A673 (cell line): ENCODE data around the gene MST1. TPM values are rescaled to one million over a fixed set of nuclear protein-coding genes. Genes with fewer than 3 reads are reported as not detected.

Experiments used
- BruUV-seq: library from RNA; stranded (reverse); fragments of 400-500 nt; replicated peaks from 2 replicates; lab custom pipeline; 2021; lab: Mats Ljungman, UMichigan
- CTCF ChIA-PET: fragments of 300-600 bp; sonication (Branson Sonifier 250); formaldehyde crosslinking; loops from one replicate; lab custom pipeline; 2022; ENCODE audit warnings: antibody characterized with exemption; lab: Charles Lee
- POLR2A ChIA-PET: fragments of 300-600 bp; sonication (Branson Sonifier 250); formaldehyde crosslinking; loops from one replicate; lab custom pipeline; 2022; ENCODE audit warnings: antibody characterized with exemption; ENCODE audit not compliant: low non-redundant PET; lab: Charles Lee
- DNase-seq: peaks from one replicate; pipeline ENCODE4 v3.0.0-alpha.2; 2015; ENCODE audit warnings: low spot score
- H3K27ac ChIP-seq: fragments of 200-600 bp; sonication (generic); 2 replicates; pipeline ENCODE4 v1.5.1; 2016; ENCODE audit warnings: mixed run types, low read depth, mild to moderate bottlenecking, mixed read lengths, antibody characterized with exemption, low read length; ENCODE audit not compliant: poor library complexity, severe bottlenecking
- H3K27me3 ChIP-seq: fragments of 200-600 bp; sonication (generic); replicated peaks from 2 replicates; pipeline ENCODE4 v1.6.1; 2017; ENCODE audit warnings: mixed run types, low read depth, mild to moderate bottlenecking, mixed read lengths, antibody characterized with exemption, low read length; ENCODE audit not compliant: insufficient read depth, poor library complexity
- H3K36me3 ChIP-seq: fragments of 200-600 bp; sonication (generic); 2 replicates; pipeline ENCODE4 v1.6.1; 2016; ENCODE audit warnings: mixed run types, mild to moderate bottlenecking, mixed read lengths, antibody characterized with exemption, low read length; ENCODE audit not compliant: insufficient read depth, poor library complexity, severe bottlenecking
- H3K4me1 ChIP-seq: fragments of 200-600 bp; sonication (generic); 2 replicates; pipeline ENCODE4 v1.6.1; 2017; ENCODE audit warnings: mixed run types, mild to moderate bottlenecking, mixed read lengths, antibody characterized with exemption, low read length; ENCODE audit not compliant: insufficient read depth, poor library complexity, severe bottlenecking
- H3K4me3 ChIP-seq: fragments of 200-600 bp; sonication (generic); 2 replicates; pipeline ENCODE4 v1.5.1; 2016; ENCODE audit warnings: low read depth, mixed run types, mild to moderate bottlenecking, mixed read lengths, low read length; ENCODE audit not compliant: poor library complexity, severe bottlenecking
- H3K9me3 ChIP-seq: fragments of 200-600 bp; sonication (generic); 2 replicates; pipeline ENCODE4 v1.6.1; 2016; ENCODE audit warnings: mixed run types, low read depth, mild to moderate bottlenecking, mixed read lengths, antibody characterized with exemption, low read length; ENCODE audit not compliant: poor library complexity, severe bottlenecking
- CTCF ChIP-seq: fragments of 300-800, 200-600 bp; sonication (generic); conservative IDR thresholded peaks from 2 replicates; pipeline ENCODE4 v1.5.1; 2017; ENCODE audit warnings: low read depth, mild to moderate bottlenecking, antibody characterized with exemption, low read length, moderate library complexity, mixed read lengths
- EZH2 ChIP-seq: fragments of 200-600 bp; sonication (generic); IDR thresholded peaks from 2 replicates; pipeline ENCODE4 v1.6.1; 2017; ENCODE audit warnings: borderline replicate concordance, low read depth, mild to moderate bottlenecking, mixed read lengths, antibody characterized with exemption, low read length; ENCODE audit not compliant: poor library complexity, severe bottlenecking
- intact Hi-C: fragments of 100-400 bp; cut with micrococcal nuclease; formaldehyde crosslinking; loops from one replicate; pipeline ENCODE4 v1.10.0; 2022; ENCODE audit not compliant: unreplicated experiment
- total RNA-seq: library from RNA; stranded (reverse); gene quantifications from 2 replicates; pipeline ENCODE4 v1.2.3, GENCODE V29; 2021

Gene MST1
- total RNA-seq, 1 experiment from 2014 or later: 3.7 TPM

GRCh38 chr3:49707113-49707480 is 17.8 kb upstream of the MST1 start:
- H3K4me1 ChIP-seq: no peaks in the 10 kb centered on the region
- H3K36me3 ChIP-seq: no peaks in the 10 kb centered on the region
- no peaks in the 10 kb centered on the region for H3K9me3 ChIP-seq
- TF ChIP-seq CTCF (no peak), EZH2 (no peak)
- DNase-seq: no peak
- BruUV-seq: no TSS peak
- ChIA-PET POLR2A (no interaction called here), CTCF (no interaction called here)
- H3K27me3 ChIP-seq: no peaks in the 10 kb centered on the region
- H3K27ac ChIP-seq: no peak overlapping the region
- intact Hi-C loops: no loop called here
- no peak overlapping the region for H3K4me3 ChIP-seq

GRCh38 chr3:49706456-49707112 is 17.3 kb upstream of the MST1 start:
- Histone ChIP-seq H3K27me3 (no peaks in the 10 kb centered on the region), H3K4me1 (no peaks in the 10 kb centered on the region)
- TF ChIP-seq EZH2: no peak
- TF ChIP-seq CTCF: no peak

GRCh38 chr3:49705390-49705960 is 16.2 kb upstream of the MST1 start:
- POLR2A ChIA-PET: no interaction called here
- DNase-seq: no peak
- intact Hi-C loops: no loop called here
- Histone ChIP-seq H3K27me3 (no peaks in the 10 kb centered on the region), H3K9me3 (no peaks in the 10 kb centered on the region), H3K27ac (no peak overlapping the region), H3K36me3 (no peaks in the 10 kb centered on the region), H3K4me1 (no peaks in the 10 kb centered on the region), H3K4me3 (no peak overlapping the region)
- no TSS peak for BruUV-seq
- TF ChIP-seq EZH2 (no peak), CTCF (no peak)
- CTCF ChIA-PET: no interaction called here

More at GRCh38 chr3:49706456-49707112, 17.3 kb upstream of the MST1 start:
- Histone ChIP-seq H3K27ac (no peak overlapping the region), H3K4me3 (no peak overlapping the region), H3K9me3 (no peaks in the 10 kb centered on the region), H3K36me3 (no peaks in the 10 kb centered on the region)
- CTCF ChIA-PET: no interaction called here
- no peak for DNase-seq
- BruUV-seq: no TSS peak
- POLR2A ChIA-PET: no interaction called here
- intact Hi-C loops: no loop called here
